HG02973 (cell line): ENCODE measurements around the gene SUGCT.
"Not testable (repeated sequence)": the region's sequence is repeated elsewhere in the genome, so short reads cannot be mapped to it uniquely, and the experiment has no call there.

Experiments used
- ATAC-seq: cut with Tn5 transposase; IDR thresholded peaks from one replicate; pipeline ENCODE4 v1.9.1; 2021; ENCODE audit warnings: moderate library complexity; ENCODE audit not compliant: unreplicated experiment

SUGCT gene

DNA sequence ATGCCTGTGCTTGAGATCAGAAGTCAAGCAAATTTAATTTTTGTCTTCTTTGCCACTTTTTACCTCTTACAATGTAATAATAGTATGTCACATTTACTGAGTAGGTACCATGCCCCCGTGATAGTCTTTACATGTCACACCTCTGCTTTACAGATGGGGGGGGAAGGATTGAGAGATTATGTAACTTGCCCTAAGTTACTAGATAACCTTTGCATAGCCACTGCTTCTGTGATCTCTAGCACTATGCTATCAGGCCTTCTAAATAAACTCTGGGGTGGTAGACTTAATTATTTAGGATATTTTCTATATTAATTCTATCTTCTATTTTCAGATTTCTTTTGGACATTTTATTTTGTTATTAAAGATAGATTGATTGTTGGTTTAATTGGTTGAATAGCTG is 514.4 kb downstream of the SUGCT start:
- ATAC-seq: no peak

- not testable (repeated sequence) for ATAC-seq
Observed at GRCh38 chr7:40650903-40651302, 516.1 kb downstream of the SUGCT start.

DNA sequence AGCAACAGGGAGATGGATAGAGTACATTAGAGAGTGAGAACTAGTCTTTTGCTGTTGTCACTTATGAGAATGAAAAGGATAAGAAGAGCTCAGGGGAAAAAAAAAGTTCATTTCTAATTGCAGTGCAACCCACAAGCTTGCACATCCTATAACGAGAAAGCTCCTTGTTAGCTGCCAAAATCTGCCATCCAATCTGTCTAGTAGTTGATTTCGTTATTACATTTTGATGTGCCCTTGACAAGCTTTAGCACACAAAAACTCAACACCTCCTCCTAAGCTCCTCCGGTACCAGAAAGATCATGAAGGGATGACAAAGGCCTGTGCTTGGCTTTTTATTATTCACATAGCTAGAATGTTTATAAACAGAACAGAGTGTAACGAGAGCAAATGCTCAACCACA is 519.4 kb downstream of the SUGCT start:
- no peak for ATAC-seq

DNA sequence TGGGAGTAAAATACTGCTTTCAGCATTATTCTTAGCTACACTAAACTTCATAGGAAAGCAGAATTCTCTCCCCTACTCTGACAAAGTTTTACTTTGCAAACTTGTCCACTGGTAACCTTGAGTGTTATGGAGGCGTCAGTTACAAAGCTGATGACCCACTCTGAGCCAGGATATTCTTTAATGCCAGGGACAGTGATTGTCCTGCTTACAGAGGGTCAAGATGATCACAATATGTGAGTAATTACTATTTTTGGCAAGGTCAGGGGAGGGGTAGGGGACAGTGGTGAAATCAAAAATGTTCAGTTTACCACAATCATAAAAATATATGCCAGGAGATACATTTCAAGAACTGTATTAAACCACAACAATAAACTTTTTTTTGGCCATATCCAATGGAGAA is 520.6 kb downstream of the SUGCT start:
- ATAC-seq: no peak

GRCh38 chr7:40656349-40656748 is 521.5 kb downstream of the SUGCT start:
- ATAC-seq: no peak

- ATAC-seq: no peak
Observed at GRCh38 chr7:40658729-40659128, 523.9 kb downstream of the SUGCT start.

- no peak for ATAC-seq
Observed at GRCh38 chr7:40659231-40659630, 524.4 kb downstream of the SUGCT start.

GRCh38 chr7:40673285-40673684 is 538.5 kb downstream of the SUGCT start:
- no peak for ATAC-seq

- no peak for ATAC-seq
Observed at GRCh38 chr7:40674316-40674715, 539.5 kb downstream of the SUGCT start.

GRCh38 chr7:40675741-40676140 is 540.9 kb downstream of the SUGCT start:
- no peak for ATAC-seq

GRCh38 chr7:40676221-40676620 is 541.4 kb downstream of the SUGCT start:
- ATAC-seq: no peak

- peak; percentile 95 for ATAC-seq
Observed at GRCh38 chr7:40680657-40681056, 545.9 kb downstream of the SUGCT start.

DNA sequence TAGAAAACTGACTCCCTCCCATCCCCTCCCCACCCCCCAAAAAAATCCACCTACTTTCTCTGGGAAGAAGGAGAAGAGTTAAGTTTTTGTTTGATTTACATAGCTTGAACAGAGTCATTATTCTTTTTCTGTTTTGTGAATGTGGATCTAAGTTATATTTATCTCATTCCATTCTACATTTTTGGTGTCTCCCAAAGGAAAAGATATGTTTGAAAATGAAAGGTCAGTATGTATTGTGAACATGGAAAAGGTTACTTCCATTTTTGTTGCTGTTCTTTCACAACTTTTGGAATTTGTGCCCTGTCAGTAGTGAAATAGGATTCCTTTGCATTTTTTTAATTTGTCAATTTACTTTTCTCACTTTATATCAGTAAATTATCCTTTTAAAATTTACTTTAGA is 547.9 kb downstream of the SUGCT start:
- no peak for ATAC-seq

- no peak for ATAC-seq
Observed at GRCh38 chr7:40694026-40694809, 559.4 kb downstream of the SUGCT start.

DNA sequence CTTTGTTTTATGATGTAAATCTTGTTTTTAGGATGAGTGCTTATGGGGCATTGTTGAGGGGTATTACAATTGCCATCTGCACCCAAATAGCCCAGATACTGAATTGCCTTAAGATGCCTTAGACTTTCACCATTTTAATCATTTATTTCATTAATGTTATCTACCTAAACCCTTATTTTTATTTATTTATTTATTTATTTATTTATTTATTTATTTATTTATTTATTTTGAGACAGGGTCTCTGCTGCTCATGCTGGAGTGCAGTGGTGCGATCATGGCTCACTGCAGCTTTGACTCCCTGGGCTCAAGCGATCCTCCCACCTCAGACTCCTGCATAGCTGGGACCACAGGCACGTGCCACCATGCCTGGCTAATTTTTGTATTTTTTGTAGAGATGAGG is 560.2 kb downstream of the SUGCT start:
- ATAC-seq: no peak

GRCh38 chr7:40697653-40698052 is 562.8 kb downstream of the SUGCT start:
- no peak for ATAC-seq

- ATAC-seq: no peak
Observed at GRCh38 chr7:40698214-40698920, 563.6 kb downstream of the SUGCT start.

DNA sequence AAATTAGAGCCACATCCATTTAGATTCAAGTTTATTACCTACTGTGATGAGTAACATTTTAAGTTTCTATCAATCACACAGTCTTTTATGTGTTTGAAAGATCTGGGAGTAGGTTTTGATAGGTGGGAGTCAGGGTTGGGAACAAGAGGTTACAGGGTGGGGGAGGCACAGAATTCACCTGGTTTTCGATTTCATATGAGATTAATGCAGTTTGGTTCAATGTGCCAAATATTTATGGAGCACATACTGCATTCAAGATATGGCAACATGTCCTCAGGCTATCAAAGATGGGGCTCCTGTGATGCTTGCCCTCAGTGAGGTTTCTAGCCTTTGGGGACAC is 564.1 kb downstream of the SUGCT start:
- ATAC-seq: no peak

GRCh38 chr7:40700653-40701421 is 566.0 kb downstream of the SUGCT start:
- ATAC-seq: no peak

DNA sequence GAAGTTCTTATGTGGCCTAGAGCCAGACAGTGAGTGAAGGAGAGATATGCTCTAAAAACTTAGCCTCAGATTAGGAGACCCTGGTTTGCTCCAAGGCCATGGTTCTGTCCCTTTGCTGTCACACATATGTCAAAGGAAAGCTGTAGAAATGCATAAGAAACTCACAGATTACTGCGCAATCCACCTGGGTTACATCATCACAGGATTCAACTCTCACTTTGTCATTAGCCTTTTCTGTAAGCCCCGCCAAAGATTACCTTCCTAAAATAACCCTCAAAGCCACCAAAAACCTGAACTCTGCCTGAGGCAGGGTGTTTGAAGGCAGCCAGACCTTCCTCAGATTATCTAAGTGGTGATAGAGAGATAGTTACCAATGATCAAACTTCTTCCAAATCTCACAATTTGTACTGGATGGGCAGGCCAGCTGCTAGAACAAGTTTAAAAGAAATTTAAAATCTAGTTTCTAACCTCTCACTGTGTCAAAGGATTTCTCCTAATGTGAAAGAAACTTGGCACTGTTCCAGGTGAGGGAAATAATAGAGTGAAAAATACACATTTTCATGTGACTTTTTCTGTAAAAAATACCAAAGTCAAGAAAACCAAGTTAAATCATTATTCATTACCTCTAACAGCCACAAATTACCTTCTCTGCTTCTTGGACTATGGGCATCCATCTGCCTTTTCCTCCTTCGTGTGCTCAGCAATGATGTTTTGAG is 567.2 kb downstream of the SUGCT start:
- ATAC-seq: no peak

DNA sequence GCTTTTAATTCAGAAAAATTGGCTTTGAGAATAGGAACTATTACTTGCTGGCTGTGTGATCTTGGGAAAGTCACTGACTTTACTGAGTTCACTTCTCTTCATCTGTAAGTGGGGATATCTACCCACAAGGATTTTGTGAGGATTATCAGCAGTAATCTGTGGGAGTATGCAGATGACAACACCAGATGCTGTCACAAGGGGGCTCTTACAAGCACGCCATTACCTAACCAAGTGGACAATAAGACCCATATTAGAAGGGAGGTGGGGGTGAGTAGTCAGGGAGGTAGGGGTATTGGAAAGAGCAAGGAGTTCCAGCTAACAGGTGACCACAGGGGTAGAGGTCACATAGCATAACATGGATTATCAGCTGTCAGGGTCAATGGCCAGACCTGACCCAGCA is 569.4 kb downstream of the SUGCT start:
- no peak for ATAC-seq
